CD4-positive, alpha-beta T cell (primary cell): Measurements from ENCODE around the gene CNTRL. TPM values are rescaled to one million over a fixed set of nuclear protein-coding genes. Genes with fewer than 3 reads are reported as not detected.
A peak's percentile ranks its signal among the peaks of the same experiment; 100 is the strongest.

ENCODE experiments used
- ATAC-seq: fragments of 200-7000 bp; cut with Tn5 transposase; one replicate; pipeline ENCODE4 v1.10.0; 2022; ENCODE audit warnings: mild to moderate bottlenecking; ENCODE audit not compliant: poor library complexity
- CTCF ChIA-PET: fragments of 350-600 bp; sonication (Branson Sonifier 250); formaldehyde crosslinking; loops from one replicate; lab custom pipeline; 2021; ENCODE audit warnings: antibody characterized with exemption, inconsistent platforms; lab: Charles Lee
- POLR2A ChIA-PET: fragments of 350-600 bp; sonication (Branson Sonifier 250); formaldehyde crosslinking; loops from one replicate; lab custom pipeline; 2021; ENCODE audit warnings: antibody characterized with exemption, inconsistent platforms; lab: Charles Lee
- DNase-seq, 14 experiments: peaks; one replicate each; pipeline ENCODE4 v3.0.0-alpha.2; 2013 to 2020; ENCODE audit warnings: mixed read lengths in 2 of 14
- H3K27ac ChIP-seq, 2 donors: one replicate each; pipeline versions ENCODE4 v1.5.1 to v1.7.0; 2013; ENCODE audit warnings: low read length in 2 of 2, low read depth in 1 of 2, mild to moderate bottlenecking in 1 of 2
- H3K27me3 ChIP-seq, 2 experiments: 1 replicate in 1 of 2; 2 replicates in 1 of 2; pipeline versions ENCODE4 v1.6.1 to v1.7.0; 2013; ENCODE audit warnings: low read length in 2 of 2, control low read depth in 1 of 2, mild to moderate bottlenecking in 1 of 2, moderate library complexity in 1 of 2; ENCODE audit not compliant: insufficient read depth in 2 of 2, control insufficient read depth in 1 of 2
- H3K36me3 ChIP-seq: one replicate; pipeline ENCODE4 v1.6.1; 2013; ENCODE audit warnings: low read length, control low read depth; ENCODE audit not compliant: insufficient read depth
- H3K4me1 ChIP-seq: one replicate; pipeline ENCODE4 v1.6.1; 2013; ENCODE audit warnings: low read length, control low read depth; ENCODE audit not compliant: insufficient read depth
- H3K4me3 ChIP-seq: one replicate; pipeline ENCODE4 v1.5.1; 2013; ENCODE audit warnings: mild to moderate bottlenecking, low read length, moderate library complexity
- H3K9me3 ChIP-seq, 2 experiments: 1 replicate in 1 of 2; 2 replicates in 1 of 2; pipeline versions ENCODE4 v1.6.1 to v1.7.0; 2013; ENCODE audit warnings: low read length in 2 of 2, mild to moderate bottlenecking in 2 of 2, control low read depth in 1 of 2, moderate library complexity in 1 of 2; ENCODE audit not compliant: control insufficient read depth in 1 of 2, insufficient read depth in 1 of 2
- H3K27ac Mint-ChIP-seq: one replicate; pipeline ENCODE4 v1.8.0; 2020; ENCODE audit warnings: mixed read lengths
- H3K27me3 Mint-ChIP-seq: one replicate; pipeline ENCODE4 v1.8.0; 2021; ENCODE audit warnings: mixed read lengths
- H3K36me3 Mint-ChIP-seq: one replicate; pipeline ENCODE4 v1.8.0; 2021; ENCODE audit warnings: low read depth, mixed read lengths
- H3K4me1 Mint-ChIP-seq: one replicate; pipeline ENCODE4 v1.8.0; 2021; ENCODE audit warnings: low read depth, mixed read lengths
- H3K4me3 Mint-ChIP-seq: one replicate; pipeline ENCODE4 v1.8.0; 2020; ENCODE audit warnings: mild to moderate bottlenecking, mixed read lengths
- H3K9me3 Mint-ChIP-seq: one replicate; pipeline ENCODE4 v1.8.0; 2020; ENCODE audit warnings: mixed read lengths
- intact Hi-C, 2 experiments: fragments of 100-400 bp; cut with DNase I in 1 of 2; cut with micrococcal nuclease in 1 of 2; formaldehyde crosslinking; loops; one replicate each; pipeline versions ENCODE4 v1.15.1 to v1.9.0; 2023 to 2025; cut with DNase I, micrococcal nuclease
- total RNA-seq, 174 experiments: library from RNA in 2 of 174; stranded (reverse) in 2 of 174; gene quantifications; one replicate each; pipeline ENCODE4 v1.2.3 and lab custom pipeline; 2021 to 2026
- TF ChIP-seq, protein P1 (sequence below): fragments of 200-600 bp; IDR thresholded peaks from one replicate; pipeline ENCODE4 v1.8.0; 2022; ENCODE audit warnings: antibody characterized with exemption, mild to moderate bottlenecking

The CNTRL gene
- total RNA-seq, 2 experiments from 2014 or later: 35.1 to 38.1 TPM

DNA sequence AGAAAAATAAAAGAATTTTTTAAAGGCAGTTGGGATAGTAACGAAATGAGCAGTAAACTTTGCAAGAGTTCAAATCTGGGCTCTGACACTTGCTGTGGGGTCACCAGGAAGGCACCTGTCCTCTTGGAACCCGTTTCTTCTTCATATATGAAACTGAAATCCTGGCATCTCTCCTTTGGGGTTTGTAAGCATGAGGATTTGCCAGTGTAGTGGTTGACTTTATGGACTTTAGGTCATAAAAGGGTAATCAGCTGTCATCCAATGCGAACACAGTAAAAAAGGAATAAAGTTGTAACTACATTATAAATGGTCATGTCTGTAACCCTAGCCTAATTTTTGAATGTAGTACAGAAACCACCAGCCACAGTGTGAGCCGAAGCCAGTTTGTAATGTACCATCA, 125.6 kb downstream of the CNTRL start:
- Histone ChIP-seq H3K9me3 (no peaks in the 10 kb centered on the region), H3K4me1 (peaks cover 14% of the 10 kb centered on the region), H3K27ac (peak overlapping the region in 1 of 2 donors; percentile 87), H3K4me3 (peak overlapping the region; percentile 75), H3K27me3 (no peaks in the 10 kb centered on the region), H3K36me3 (no peaks in the 10 kb centered on the region)
- H3K4me1 Mint-ChIP-seq: peaks cover 65% of the 10 kb centered on the region
- DNase-seq: no peak
- H3K4me3 Mint-ChIP-seq: peak overlapping the region; percentile 96
- TF ChIP-seq, protein P1, sequence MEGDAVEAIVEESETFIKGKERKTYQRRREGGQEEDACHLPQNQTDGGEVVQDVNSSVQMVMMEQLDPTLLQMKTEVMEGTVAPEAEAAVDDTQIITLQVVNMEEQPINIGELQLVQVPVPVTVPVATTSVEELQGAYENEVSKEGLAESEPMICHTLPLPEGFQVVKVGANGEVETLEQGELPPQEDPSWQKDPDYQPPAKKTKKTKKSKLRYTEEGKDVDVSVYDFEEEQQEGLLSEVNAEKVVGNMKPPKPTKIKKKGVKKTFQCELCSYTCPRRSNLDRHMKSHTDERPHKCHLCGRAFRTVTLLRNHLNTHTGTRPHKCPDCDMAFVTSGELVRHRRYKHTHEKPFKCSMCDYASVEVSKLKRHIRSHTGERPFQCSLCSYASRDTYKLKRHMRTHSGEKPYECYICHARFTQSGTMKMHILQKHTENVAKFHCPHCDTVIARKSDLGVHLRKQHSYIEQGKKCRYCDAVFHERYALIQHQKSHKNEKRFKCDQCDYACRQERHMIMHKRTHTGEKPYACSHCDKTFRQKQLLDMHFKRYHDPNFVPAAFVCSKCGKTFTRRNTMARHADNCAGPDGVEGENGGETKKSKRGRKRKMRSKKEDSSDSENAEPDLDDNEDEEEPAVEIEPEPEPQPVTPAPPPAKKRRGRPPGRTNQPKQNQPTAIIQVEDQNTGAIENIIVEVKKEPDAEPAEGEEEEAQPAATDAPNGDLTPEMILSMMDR: no peak
- no peak for ATAC-seq
- no peaks in the 10 kb centered on the region for H3K9me3 Mint-ChIP-seq
- intact Hi-C loops: loop anchor here (5.0 kb wide), 7 partner anchors 78 to 618 kb away; partner anchors contain the start of genes CDK5RAP2 (in 1 of the 2), FBXW2 (in 1 of the 2), MEGF9 (in 1 of the 2) and PSMD5 (in 1 of the 2)
- ChIA-PET POLR2A (interaction anchor here (1.0 to 4.3 kb wide), 7 partner anchors 8 to 136 kb away, joined by 3 to 50 read pairs (median 5); no protein-coding TSS in a partner anchor), CTCF (interaction anchor here (2.2 kb wide), 1 partner anchor 93 kb away, joined by 6 read pairs; no protein-coding TSS in a partner anchor)
- H3K36me3 Mint-ChIP-seq: peaks cover 16% of the 10 kb centered on the region
- no peaks in the 10 kb centered on the region for H3K27me3 Mint-ChIP-seq
- H3K27ac Mint-ChIP-seq: peak overlapping the region; percentile 89

DNA sequence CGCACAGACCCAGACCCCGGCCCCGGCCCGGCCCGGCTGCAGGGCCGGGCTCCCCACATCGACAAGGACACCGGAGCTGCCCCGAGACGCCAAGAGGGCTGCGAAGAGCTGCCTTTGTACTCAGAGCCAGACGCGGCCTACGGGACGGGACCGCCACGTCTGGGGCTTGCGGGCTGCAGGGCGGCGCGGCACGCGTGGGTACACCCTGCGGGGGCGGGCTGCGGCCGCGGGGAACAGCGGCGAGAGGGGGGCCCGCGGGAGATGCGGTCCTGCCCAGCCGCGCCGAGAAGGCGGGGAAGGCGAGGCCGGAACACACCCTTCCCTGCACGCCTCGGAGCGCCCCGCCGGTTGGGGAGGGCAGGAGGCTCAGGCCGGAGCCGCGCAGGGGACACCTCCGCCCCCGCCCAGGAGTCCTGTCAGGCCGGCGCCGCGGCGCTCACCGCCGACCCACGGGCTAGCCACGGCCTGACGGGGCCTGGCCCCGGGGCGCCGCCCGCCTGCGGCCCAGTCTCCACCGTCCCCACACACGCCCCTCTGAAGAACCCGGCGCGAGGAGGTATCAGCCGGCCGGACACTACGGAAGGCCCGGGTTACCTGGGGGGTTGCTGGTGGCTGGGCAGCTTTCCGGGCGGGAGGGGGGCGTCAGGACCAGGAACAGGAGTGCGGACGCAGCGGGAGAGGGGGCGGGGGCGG, 126.4 kb downstream of the CNTRL start:
- Histone ChIP-seq H3K36me3 (no peaks in the 10 kb centered on the region), H3K27ac (peak overlapping the region; percentile 76 to 87), H3K4me1 (peaks cover 14% of the 10 kb centered on the region), H3K4me3 (peak overlapping the region; percentile 75), H3K27me3 (no peaks in the 10 kb centered on the region), H3K9me3 (no peaks in the 10 kb centered on the region)
- Mint-ChIP-seq H3K4me1 (peaks cover 57% of the 10 kb centered on the region), H3K9me3 (no peaks in the 10 kb centered on the region), H3K36me3 (peaks cover 16% of the 10 kb centered on the region), H3K27ac (peak overlapping the region; percentile 91), H3K4me3 (peak overlapping the region; percentile 96), H3K27me3 (no peaks in the 10 kb centered on the region)
- POLR2A ChIA-PET: interaction anchor here (1.0 to 4.3 kb wide), 18 partner anchors 9 to 1063 kb away, joined by 3 to 50 read pairs (median 4); partner anchors contain the start of genes FBXW2 and RBM18
- peak; percentile 16 for ATAC-seq
- peak; percentile 11 to 77 (median 40) for DNase-seq
- intact Hi-C loops: loop anchor here (5.0 kb wide), 7 partner anchors 79 to 619 kb away; partner anchors contain the start of genes CDK5RAP2 (in 1 of the 2), FBXW2 (in 1 of the 2), MEGF9 (in 1 of the 2) and PSMD5 (in 1 of the 2)
- TF ChIP-seq, protein P1: no peak
- CTCF ChIA-PET: interaction anchor here (0.7 to 1.6 kb wide), 7 partner anchors 9 to 141 kb away, joined by 3 to 8 read pairs (median 3); no protein-coding TSS in a partner anchor

DNA sequence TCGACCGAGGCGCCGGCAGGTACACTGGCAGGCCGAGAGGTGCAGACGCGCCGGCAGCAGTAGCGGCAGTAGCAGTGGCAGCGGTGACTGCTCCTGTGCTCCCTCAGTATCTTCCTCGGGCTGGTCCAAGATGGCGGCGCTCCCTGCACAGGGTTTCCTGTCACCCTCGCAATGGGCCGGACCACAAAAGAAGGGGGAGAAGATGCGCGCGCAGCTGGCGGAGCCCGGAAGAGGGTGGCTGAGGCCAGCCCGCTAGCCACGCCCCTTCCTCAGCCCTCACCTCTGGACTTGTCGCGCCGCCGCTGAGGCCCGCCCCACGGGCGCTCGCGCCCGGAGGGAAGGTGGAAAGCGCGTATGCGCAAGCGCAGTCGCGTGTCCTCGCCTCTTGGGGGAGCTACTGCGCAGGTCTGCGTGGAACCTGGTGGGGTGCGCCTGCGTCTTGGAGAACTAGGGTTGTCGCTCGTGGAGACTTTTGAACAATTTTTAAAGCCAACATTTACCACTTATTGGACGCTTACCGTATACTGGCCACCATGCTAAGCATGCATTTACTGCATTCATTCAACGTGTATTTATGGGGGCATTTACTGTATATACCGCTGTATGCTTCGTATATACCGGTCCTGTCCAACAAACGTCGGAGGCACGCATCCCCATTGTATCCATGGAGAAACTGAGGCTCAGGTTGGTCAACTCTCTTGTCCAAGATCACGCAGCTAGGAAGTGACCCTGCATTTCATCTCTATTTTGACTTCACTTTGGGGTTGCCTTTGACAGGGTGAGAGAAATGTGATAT, 127.2 kb downstream of the CNTRL start, which contains the start of gene RAB14:
TSS of gene RAB14 (minus strand) at position 132 of the 796 bp plus-strand sequence. CDS start 8,457 bp downstream, outside the sequence.
- ChIA-PET CTCF (interaction anchor here (0.7 to 1.6 kb wide), 7 partner anchors 9 to 142 kb away, joined by 3 to 8 read pairs (median 3); no protein-coding TSS in a partner anchor), POLR2A (interaction anchor here (0.6 to 4.3 kb wide), 18 partner anchors 9 to 1062 kb away, joined by 3 to 50 read pairs (median 4); partner anchors contain the start of genes CNTRL, FBXW2 and RBM18)
- H3K4me1 Mint-ChIP-seq: peaks cover 49% of the 10 kb centered on the region
- H3K9me3 ChIP-seq: no peaks in the 10 kb centered on the region
- H3K36me3 Mint-ChIP-seq: peaks cover 16% of the 10 kb centered on the region
- TF ChIP-seq, protein P1: peak; percentile 62
- H3K9me3 Mint-ChIP-seq: no peaks in the 10 kb centered on the region
- ATAC-seq (peak; percentile 89), DNase-seq (peak; percentile 100)
- H3K4me1 ChIP-seq: peaks cover 11% of the 10 kb centered on the region
- no peaks in the 10 kb centered on the region for H3K36me3 ChIP-seq
- peak within 1 kb of the TSS; percentile 76 to 87 for H3K27ac ChIP-seq
- peak within 1 kb of the TSS; percentile 91 for H3K27ac Mint-ChIP-seq
- peak within 1 kb of the TSS; percentile 96 for H3K4me3 Mint-ChIP-seq
- no peaks in the 10 kb centered on the region for H3K27me3 Mint-ChIP-seq
- intact Hi-C loops: loop anchor here (5.0 kb wide), 7 partner anchors 80 to 620 kb away; partner anchors contain the start of genes CDK5RAP2 (in 1 of the 2), FBXW2 (in 1 of the 2), MEGF9 (in 1 of the 2) and PSMD5 (in 1 of the 2)
- H3K27me3 ChIP-seq: no peaks in the 10 kb centered on the region
- peak within 1 kb of the TSS; percentile 75 for H3K4me3 ChIP-seq
